GM19372 (cell line): ENCODE measurements around the gene AKR1C4.

Experiments
- ATAC-seq: cut with Tn5 transposase; IDR thresholded peaks from one replicate; pipeline ENCODE4 v1.9.1; 2021; ENCODE audit warnings: mild to moderate bottlenecking, low read depth, moderate library complexity; ENCODE audit not compliant: unreplicated experiment

Gene AKR1C4

GRCh38 chr10:5260828-5261227 is 64.2 kb downstream of the AKR1C4 start:
- no peak for ATAC-seq

- no peak for ATAC-seq
Observed at GRCh38 chr10:5265139-5265538, 68.5 kb downstream of the AKR1C4 start.

- no peak for ATAC-seq
Observed at GRCh38 chr10:5266351-5266750, 69.7 kb downstream of the AKR1C4 start.

GRCh38 chr10:5266804-5267203 is 70.2 kb downstream of the AKR1C4 start:
- no peak for ATAC-seq

GRCh38 chr10:5268234-5268633 is 71.6 kb downstream of the AKR1C4 start:
- no peak for ATAC-seq
